HepG2 (cell line): ENCODE measurements around the gene SF3B2. TPM values are rescaled to one million over a fixed set of nuclear protein-coding genes. Genes with fewer than 3 reads are reported as not detected.

Source experiments
- ELF4 ChIP-seq: sonication (generic); formaldehyde crosslinking; IDR thresholded peaks from 2 replicates; pipeline ENCODE4 v1.5.0; 2020; ENCODE audit warnings: missing genetic modification reagents, mild to moderate bottlenecking, moderate library complexity, borderline replicate concordance
- ETV5 ChIP-seq: IDR thresholded peaks from 2 replicates; pipeline ENCODE4 v1.6.1; 2018; ENCODE audit warnings: missing biosample characterization, missing genetic modification reagents, inconsistent platforms, borderline replicate concordance
- GABPB1 ChIP-seq: IDR thresholded peaks from 2 replicates; pipeline ENCODE4 v1.6.1; 2016; ENCODE audit warnings: mild to moderate bottlenecking, missing genetic modification reagents, moderate library complexity, missing compliant biosample characterization
- IRF2 ChIP-seq: IDR thresholded peaks from 2 replicates; pipeline ENCODE4 v1.6.1; 2018; ENCODE audit warnings: missing genetic modification reagents, missing compliant biosample characterization
- LCORL ChIP-seq, 2 experiments: fragments of 450-650 bp in 1 of 2; sonication (generic) in 1 of 2; formaldehyde crosslinking in 1 of 2; IDR thresholded peaks; 2 replicates each; pipeline versions ENCODE4 v1.5.0 to v1.6.1; 2017 to 2020; ENCODE audit warnings: antibody characterized with exemption in 1 of 2, missing genetic modification reagents in 1 of 2
- SETDB1 ChIP-seq: sonication (generic); formaldehyde crosslinking; IDR thresholded peaks from 2 replicates; pipeline ENCODE4 v1.5.1; 2020; ENCODE audit warnings: missing genetic modification reagents, mild to moderate bottlenecking, borderline replicate concordance
- TBL1XR1 ChIP-seq: fragments of 150-350 bp; IDR thresholded peaks from 2 replicates; pipeline ENCODE4 v1.6.1; 2014; ENCODE audit warnings: borderline replicate concordance, low read length; ENCODE audit not compliant: partially characterized antibody
- TOPORS ChIP-seq: sonication (generic); formaldehyde crosslinking; IDR thresholded peaks from 2 replicates; pipeline ENCODE4 v1.8.0; 2023; ENCODE audit warnings: mild to moderate bottlenecking, missing genetic modification reagents
- ZBTB38 ChIP-seq: sonication (generic); formaldehyde crosslinking; IDR thresholded peaks from 2 replicates; pipeline ENCODE4 v1.5.1; 2020; ENCODE audit warnings: mild to moderate bottlenecking, missing genetic modification reagents
- ZFX ChIP-seq: sonication (generic); formaldehyde crosslinking; IDR thresholded peaks from 2 replicates; pipeline ENCODE4 v1.4.0; 2020; ENCODE audit warnings: mild to moderate bottlenecking, low read depth, missing genetic modification reagents, moderate library complexity
- ZNF20 ChIP-seq: sonication (generic); formaldehyde crosslinking; IDR thresholded peaks from 2 replicates; pipeline ENCODE4 v1.4.0; 2020; ENCODE audit warnings: mild to moderate bottlenecking, moderate library complexity, missing genetic modification reagents
- ZNF263 ChIP-seq: sonication (generic); formaldehyde crosslinking; IDR thresholded peaks from 2 replicates; pipeline ENCODE4 v1.4.0; 2020; ENCODE audit warnings: missing genetic modification reagents
- polyA plus RNA-seq, 8 experiments: library from polyadenylated mRNA; depleted of rRNA in 3 of 8; stranded (reverse) in 7 of 8; unstranded in 1 of 8; fragments of >200 nt; fragmentation: Illumina TruSeq in 4 of 8; extraction: Trizol in 4 of 8; gene quantifications; 2 replicates each; pipeline versions ENCODE4 v1.2.1 to v1.2.3, GENCODE V29; 2011 to 2016; ENCODE audit warnings: low read depth in 4 of 8, missing spikeins in 1 of 8, mixed read lengths in 1 of 8; ENCODE audit not compliant: insufficient read depth in 1 of 8
- total RNA-seq, 5 experiments: library from RNA; depleted of rRNA; stranded (reverse); fragments of >200 nt; fragmentation: Illumina TruSeq; extraction: Trizol; gene quantifications; 2 replicates each; pipeline ENCODE4 v1.2.3, GENCODE V29; 2016; ENCODE audit warnings: low read depth in 1 of 5
- TF ChIP-seq, protein P1 (sequence below): IDR thresholded peaks from 2 replicates; pipeline ENCODE4 v1.6.1; 2016; ENCODE audit warnings: low read depth, borderline replicate concordance
- TF ChIP-seq, protein P2 (sequence below): sonication (generic); formaldehyde crosslinking; IDR thresholded peaks from 2 replicates; pipeline ENCODE4 v1.5.0; 2020; ENCODE audit warnings: mild to moderate bottlenecking, missing genetic modification reagents
- TF ChIP-seq, protein P3 (sequence below): sonication (generic); formaldehyde crosslinking; IDR thresholded peaks from 2 replicates; pipeline ENCODE4 v1.9.0; 2022; ENCODE audit warnings: missing genetic modification reagents, mild to moderate bottlenecking, borderline replicate concordance
- TF ChIP-seq, protein P4 (sequence below): sonication (generic); formaldehyde crosslinking; IDR thresholded peaks from 2 replicates; pipeline ENCODE4 v1.4.0; 2020; ENCODE audit warnings: missing genetic modification reagents
- TF ChIP-seq, protein P5 (sequence below): sonication (generic); formaldehyde crosslinking; IDR thresholded peaks from 2 replicates; pipeline ENCODE4 v1.4.0; 2020; ENCODE audit warnings: mild to moderate bottlenecking, missing genetic modification reagents

SF3B2 gene
- total and polyA plus RNA-seq, 2 of the 13 experiments (the other 11 are each of a cell fraction or from before 2014, with no cell fraction given): 70.4 to 153 TPM

DNA sequence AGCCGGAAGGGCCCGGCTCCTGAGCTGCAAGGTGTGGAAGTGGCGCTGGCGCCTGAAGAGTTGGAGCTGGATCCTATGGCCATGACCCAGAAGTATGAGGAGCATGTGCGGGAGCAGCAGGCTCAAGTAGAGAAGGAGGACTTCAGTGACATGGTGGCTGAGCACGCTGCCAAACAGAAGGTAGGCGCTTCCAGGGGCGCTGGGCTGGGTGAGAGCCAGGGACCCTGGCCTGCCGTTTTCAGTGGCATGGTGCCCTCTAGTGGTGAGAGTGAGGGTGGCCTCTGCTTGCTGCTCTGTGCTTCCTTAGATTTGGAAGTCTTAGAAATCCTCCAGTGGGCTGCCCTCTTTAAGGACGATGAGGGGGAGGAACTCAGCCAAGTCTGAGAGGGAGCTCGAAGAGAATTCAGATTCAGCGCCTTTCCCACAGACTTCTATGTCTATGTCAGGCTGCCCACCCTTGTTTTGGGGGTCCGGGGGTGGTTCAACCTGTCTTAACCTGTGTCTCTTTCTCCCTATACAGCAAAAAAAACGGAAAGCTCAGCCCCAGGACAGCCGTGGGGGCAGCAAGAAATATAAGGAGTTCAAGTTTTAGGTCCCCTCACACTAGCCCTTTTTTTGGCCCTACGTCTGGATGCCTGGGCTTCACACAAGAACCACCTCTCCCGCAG lies 16.1 kb downstream of the SF3B2 start (continued):
- TF ChIP-seq, protein P1, sequence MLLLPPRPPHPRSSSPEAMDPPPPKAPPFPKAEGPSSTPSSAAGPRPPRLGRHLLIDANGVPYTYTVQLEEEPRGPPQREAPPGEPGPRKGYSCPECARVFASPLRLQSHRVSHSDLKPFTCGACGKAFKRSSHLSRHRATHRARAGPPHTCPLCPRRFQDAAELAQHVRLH: 0 out of 2 replicates have a peak, but pooled peaks have one; percentile 21
- TF ChIP-seq ZNF263 (CRISPR knock-in tag) (peak; percentile 62), GABPB1 (0 out of 2 replicates have a peak, but pooled peaks have one; percentile 40), ZBTB38 (CRISPR knock-in tag) (peak; percentile 87; the same call in 1 of the 2 replicates), SETDB1 (CRISPR knock-in tag) (no peak), ZFX (CRISPR knock-in tag) (0 out of 2 replicates have a peak, but pooled peaks have one; percentile 15), ZNF20 (CRISPR knock-in tag) (no peak), ETV5 (CRISPR knock-in tag) (0 out of 2 replicates have a peak, but pooled peaks have one; percentile 29), TOPORS (no peak), LCORL (IDR thresholded peaks at IDR 0.05) (no peak), LCORL (CRISPR knock-in tag; IDR thresholded peaks at IDR 0.05) (no peak), IRF2 (CRISPR knock-in tag) (peak; percentile 55; the same call in 1 of the 2 replicates), TBL1XR1 (no peak), ELF4 (CRISPR knock-in tag) (no peak)
- TF ChIP-seq, protein P2, sequence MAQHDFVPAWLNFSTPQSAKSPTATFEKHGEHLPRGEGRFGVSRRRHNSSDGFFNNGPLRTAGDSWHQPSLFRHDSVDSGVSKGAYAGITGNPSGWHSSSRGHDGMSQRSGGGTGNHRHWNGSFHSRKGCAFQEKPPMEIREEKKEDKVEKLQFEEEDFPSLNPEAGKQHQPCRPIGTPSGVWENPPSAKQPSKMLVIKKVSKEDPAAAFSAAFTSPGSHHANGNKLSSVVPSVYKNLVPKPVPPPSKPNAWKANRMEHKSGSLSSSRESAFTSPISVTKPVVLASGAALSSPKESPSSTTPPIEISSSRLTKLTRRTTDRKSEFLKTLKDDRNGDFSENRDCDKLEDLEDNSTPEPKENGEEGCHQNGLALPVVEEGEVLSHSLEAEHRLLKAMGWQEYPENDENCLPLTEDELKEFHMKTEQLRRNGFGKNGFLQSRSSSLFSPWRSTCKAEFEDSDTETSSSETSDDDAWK: no peak
- TF ChIP-seq, protein P3, sequence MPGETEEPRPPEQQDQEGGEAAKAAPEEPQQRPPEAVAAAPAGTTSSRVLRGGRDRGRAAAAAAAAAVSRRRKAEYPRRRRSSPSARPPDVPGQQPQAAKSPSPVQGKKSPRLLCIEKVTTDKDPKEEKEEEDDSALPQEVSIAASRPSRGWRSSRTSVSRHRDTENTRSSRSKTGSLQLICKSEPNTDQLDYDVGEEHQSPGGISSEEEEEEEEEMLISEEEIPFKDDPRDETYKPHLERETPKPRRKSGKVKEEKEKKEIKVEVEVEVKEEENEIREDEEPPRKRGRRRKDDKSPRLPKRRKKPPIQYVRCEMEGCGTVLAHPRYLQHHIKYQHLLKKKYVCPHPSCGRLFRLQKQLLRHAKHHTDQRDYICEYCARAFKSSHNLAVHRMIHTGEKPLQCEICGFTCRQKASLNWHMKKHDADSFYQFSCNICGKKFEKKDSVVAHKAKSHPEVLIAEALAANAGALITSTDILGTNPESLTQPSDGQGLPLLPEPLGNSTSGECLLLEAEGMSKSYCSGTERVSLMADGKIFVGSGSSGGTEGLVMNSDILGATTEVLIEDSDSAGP (CRISPR knock-in tag): no peak
- TF ChIP-seq, protein P4, sequence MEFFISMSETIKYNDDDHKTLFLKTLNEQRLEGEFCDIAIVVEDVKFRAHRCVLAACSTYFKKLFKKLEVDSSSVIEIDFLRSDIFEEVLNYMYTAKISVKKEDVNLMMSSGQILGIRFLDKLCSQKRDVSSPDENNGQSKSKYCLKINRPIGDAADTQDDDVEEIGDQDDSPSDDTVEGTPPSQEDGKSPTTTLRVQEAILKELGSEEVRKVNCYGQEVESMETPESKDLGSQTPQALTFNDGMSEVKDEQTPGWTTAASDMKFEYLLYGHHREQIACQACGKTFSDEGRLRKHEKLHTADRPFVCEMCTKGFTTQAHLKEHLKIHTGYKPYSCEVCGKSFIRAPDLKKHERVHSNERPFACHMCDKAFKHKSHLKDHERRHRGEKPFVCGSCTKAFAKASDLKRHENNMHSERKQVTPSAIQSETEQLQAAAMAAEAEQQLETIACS (CRISPR knock-in tag): no peak
- TF ChIP-seq, protein P5, sequence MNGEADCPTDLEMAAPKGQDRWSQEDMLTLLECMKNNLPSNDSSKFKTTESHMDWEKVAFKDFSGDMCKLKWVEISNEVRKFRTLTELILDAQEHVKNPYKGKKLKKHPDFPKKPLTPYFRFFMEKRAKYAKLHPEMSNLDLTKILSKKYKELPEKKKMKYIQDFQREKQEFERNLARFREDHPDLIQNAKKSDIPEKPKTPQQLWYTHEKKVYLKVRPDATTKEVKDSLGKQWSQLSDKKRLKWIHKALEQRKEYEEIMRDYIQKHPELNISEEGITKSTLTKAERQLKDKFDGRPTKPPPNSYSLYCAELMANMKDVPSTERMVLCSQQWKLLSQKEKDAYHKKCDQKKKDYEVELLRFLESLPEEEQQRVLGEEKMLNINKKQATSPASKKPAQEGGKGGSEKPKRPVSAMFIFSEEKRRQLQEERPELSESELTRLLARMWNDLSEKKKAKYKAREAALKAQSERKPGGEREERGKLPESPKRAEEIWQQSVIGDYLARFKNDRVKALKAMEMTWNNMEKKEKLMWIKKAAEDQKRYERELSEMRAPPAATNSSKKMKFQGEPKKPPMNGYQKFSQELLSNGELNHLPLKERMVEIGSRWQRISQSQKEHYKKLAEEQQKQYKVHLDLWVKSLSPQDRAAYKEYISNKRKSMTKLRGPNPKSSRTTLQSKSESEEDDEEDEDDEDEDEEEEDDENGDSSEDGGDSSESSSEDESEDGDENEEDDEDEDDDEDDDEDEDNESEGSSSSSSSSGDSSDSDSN (CRISPR knock-in tag): no peak
